GM23248 (cell line): Measurements from ENCODE around the gene KLF1.

Source experiments
- EZH2 ChIP-seq: fragments of 200-600 bp; sonication (generic); IDR thresholded peaks from 2 replicates; pipeline ENCODE4 v1.6.1; 2018; ENCODE audit warnings: antibody characterized with exemption, mild to moderate bottlenecking; ENCODE audit not compliant: insufficient read depth, poor library complexity, severe bottlenecking
- EZH2phosphoT487 ChIP-seq: fragments of 200-600 bp; sonication (generic); IDR thresholded peaks from 2 replicates; pipeline ENCODE4 v1.6.1; 2018; ENCODE audit warnings: antibody characterized with exemption, moderate library complexity, mild to moderate bottlenecking, low read depth; ENCODE audit not compliant: insufficient read depth

DNA sequence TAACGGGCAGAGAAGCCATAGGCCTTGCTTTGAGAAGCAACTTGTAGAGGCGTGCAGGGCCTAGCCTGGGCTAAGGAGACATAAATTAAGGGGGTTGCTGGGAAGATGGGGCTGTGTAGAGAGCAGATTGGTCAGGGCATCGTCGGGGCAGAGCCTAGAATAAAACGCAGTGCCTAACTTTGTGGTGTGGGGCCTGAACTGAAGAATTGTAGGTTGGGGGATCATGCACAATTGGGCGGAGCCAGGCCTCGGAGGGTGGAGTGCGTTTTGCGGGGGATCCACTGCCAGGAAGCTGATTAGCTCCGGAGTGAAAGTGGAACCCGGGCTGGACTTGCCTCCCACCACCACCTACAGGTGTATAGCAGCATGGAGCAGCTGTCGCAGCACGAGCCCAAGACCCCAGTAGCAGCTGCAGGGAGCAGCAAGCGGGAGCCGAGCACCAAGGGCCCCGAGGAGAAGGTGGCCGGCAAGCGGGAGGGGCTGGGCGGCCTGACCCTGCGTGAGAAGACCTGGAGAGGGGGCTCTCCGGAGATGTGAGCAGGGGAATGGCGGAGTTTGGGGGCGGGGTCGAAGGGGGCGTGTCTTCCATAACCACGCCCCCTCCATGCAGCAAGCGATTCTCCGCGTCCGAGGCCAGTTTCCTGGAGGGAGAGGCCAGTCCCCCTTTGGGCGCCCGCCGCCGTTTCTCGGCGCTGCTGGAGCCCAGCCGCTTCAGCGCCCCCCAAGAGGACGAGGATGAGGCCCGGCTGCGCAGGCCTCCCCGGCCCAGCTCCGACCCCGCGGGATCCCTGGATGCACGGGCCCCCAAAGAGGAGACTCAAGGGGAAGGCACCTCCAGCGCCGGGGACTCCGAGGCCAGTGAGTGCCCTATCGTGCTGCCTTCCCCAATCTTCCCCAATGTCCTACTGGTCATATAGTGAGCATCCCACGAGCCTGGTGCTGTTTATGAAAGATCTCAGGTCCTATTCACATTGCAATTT, 19.6 kb downstream of the KLF1 start:
- TF ChIP-seq EZH2phosphoT487 (no peak), EZH2 (no peak)
